GM12878 (cell line): ENCODE data around the gene ZNF513. TPM values are rescaled to one million over a fixed set of nuclear protein-coding genes. Genes with fewer than 3 reads are reported as not detected.

Experiments used
- ATAC-seq: fragments of 200-7000 bp; cut with Tn5 transposase; 3 replicates; pipeline ENCODE4 v1.9.1; 2020; ENCODE audit warnings: mild to moderate bottlenecking, moderate library complexity
- BruUV-seq: library from RNA; stranded (reverse); fragments of 400-500 nt; replicated peaks from 2 replicates; lab custom pipeline; 2021; lab: Mats Ljungman, UMichigan
- CTCF ChIA-PET: fragments of 300-600 bp; sonication (Branson Sonifier 250); formaldehyde crosslinking; extraction: SDS; loops from one replicate; lab custom pipeline; 2021; ENCODE audit warnings: inconsistent platforms; lab: Yijun Ruan, JAX
- POLR2A ChIA-PET: fragments of 350-600 bp; formaldehyde crosslinking; extraction: SDS; loops from one replicate; lab custom pipeline; 2021; ENCODE audit warnings: inconsistent platforms; lab: Charles Lee
- RAD21 ChIA-PET: fragments of 300-600 bp; sonication (Branson Sonifier 250); formaldehyde crosslinking; loops from one replicate; lab custom pipeline; 2023; ENCODE audit warnings: antibody characterized with exemption; ENCODE audit not compliant: unreplicated experiment; lab: Charles Lee
- SMC1A ChIA-PET: fragments of 300-600 bp; sonication (Branson Sonifier 250); formaldehyde crosslinking; loops from one replicate; lab custom pipeline; 2023; ENCODE audit not compliant: unreplicated experiment, uncharacterized antibody; lab: Charles Lee
- DNase-seq: peaks from one replicate; pipeline ENCODE4 v3.0.0-alpha.2; 2011; ENCODE audit warnings: low read depth, low spot score
- FAIRE-seq: peaks from 3 replicates; lab custom pipeline; 2011; peaks lifted over from hg19 to GRCh38; lab: Jason Lieb, UNC
- H2AFZ ChIP-seq: 2 replicates; pipeline ENCODE4 v1.6.0; 2011; ENCODE audit warnings: low read depth, low read length, control low read depth; ENCODE audit not compliant: control insufficient read depth
- H3K27ac ChIP-seq: 2 replicates; pipeline ENCODE4 v1.5.1; 2011; ENCODE audit warnings: control low read depth; ENCODE audit not compliant: control insufficient read depth, insufficient read depth
- H3K27me3 ChIP-seq, 2 experiments: replicated peaks in 1 of 2; 2 replicates each; pipeline versions ENCODE4 v1.6.0 to v1.6.1; 2011; ENCODE audit warnings: low read length in 1 of 2; ENCODE audit not compliant: control insufficient read depth in 2 of 2, insufficient read depth in 2 of 2
- H3K36me3 ChIP-seq, 2 experiments: 2 replicates each; pipeline ENCODE4 v1.5.1; 2011; ENCODE audit warnings: low read length in 1 of 2; ENCODE audit not compliant: control insufficient read depth in 2 of 2, insufficient read depth in 2 of 2
- H3K4me1 ChIP-seq: 2 replicates; pipeline ENCODE4 v1.6.1; 2011; ENCODE audit warnings: mild to moderate bottlenecking, low read length, moderate library complexity, mixed read lengths; ENCODE audit not compliant: control insufficient read depth, insufficient read depth
- H3K4me2 ChIP-seq: 2 replicates; pipeline ENCODE4 v1.6.0; 2011; ENCODE audit warnings: control low read depth; ENCODE audit not compliant: control insufficient read depth, insufficient read depth
- H3K4me3 ChIP-seq: fragments of 200-600 bp; sonication (generic); 2 replicates; pipeline ENCODE4 v1.5.1; 2016
- H3K79me2 ChIP-seq: 2 replicates; pipeline ENCODE4 v1.6.0; 2011; ENCODE audit warnings: low read length; ENCODE audit not compliant: control insufficient read depth, insufficient read depth
- H3K9ac ChIP-seq: 2 replicates; pipeline ENCODE4 v1.8.0; 2011; ENCODE audit warnings: low read length, control low read depth, mixed read lengths; ENCODE audit not compliant: control insufficient read depth, insufficient read depth
- H3K9me3 ChIP-seq: replicated peaks from 3 replicates; pipeline ENCODE4 v1.5.1; 2011; ENCODE audit warnings: mild to moderate bottlenecking, low read length; ENCODE audit not compliant: control insufficient read depth, insufficient read depth
- H4K20me1 ChIP-seq: 2 replicates; pipeline ENCODE4 v1.6.0; 2011; ENCODE audit not compliant: control insufficient read depth, insufficient read depth
- BCL11A ChIP-seq: IDR thresholded peaks from 2 replicates; pipeline ENCODE4 v1.6.1; 2011; ENCODE audit warnings: low read depth, low read length
- BMI1 ChIP-seq: fragments of 450-650 bp; IDR thresholded peaks from 2 replicates; pipeline ENCODE4 v1.6.1; 2016; ENCODE audit warnings: mild to moderate bottlenecking, moderate library complexity, borderline replicate concordance
- CBX5 ChIP-seq: sonication (generic); IDR thresholded peaks from 2 replicates; pipeline ENCODE4 v1.6.1; 2016; ENCODE audit warnings: low read depth, moderate library complexity, mild to moderate bottlenecking, inconsistent platforms
- CTCF ChIP-seq, 3 experiments: IDR thresholded peaks in 2 of 3; conservative IDR thresholded peaks in 1 of 3; 2 replicates each; pipeline ENCODE4 v1.5.1; 2011; ENCODE audit warnings: low read depth in 3 of 3, low read length in 3 of 3, mild to moderate bottlenecking in 3 of 3, control low read depth in 2 of 3, moderate library complexity in 2 of 3, inconsistent platforms in 1 of 3, mixed read lengths in 1 of 3; ENCODE audit not compliant: control insufficient read depth in 2 of 3, insufficient read depth in 1 of 3; ENCODE audit errors: extremely low read depth in 1 of 3
- E4F1 ChIP-seq: fragments of 450-650 bp; IDR thresholded peaks from 2 replicates; pipeline ENCODE4 v1.6.1; 2018; ENCODE audit warnings: borderline replicate concordance, mild to moderate bottlenecking; ENCODE audit not compliant: partially characterized antibody
- EGR1 ChIP-seq, 2 experiments: IDR thresholded peaks; 1 replicate in 1 of 2; 2 replicates in 1 of 2; pipeline ENCODE4 v1.6.1; 2011 to 2012; ENCODE audit warnings: low read depth in 2 of 2, low read length in 2 of 2, borderline replicate concordance in 1 of 2, mild to moderate bottlenecking in 1 of 2, moderate library complexity in 1 of 2
- EP300 ChIP-seq, 2 experiments: fragments of 150-350 bp in 1 of 2; IDR thresholded peaks; 2 replicates each; pipeline ENCODE4 v1.6.1; 2011 to 2012; ENCODE audit warnings: low read depth in 2 of 2, low read length in 2 of 2, borderline replicate concordance in 1 of 2, improper control_type of control experiment in 1 of 2, inconsistent platforms in 1 of 2; ENCODE audit not compliant: control insufficient read depth in 1 of 2
- NR2C2 ChIP-seq: IDR thresholded peaks from 2 replicates; pipeline ENCODE4 v1.6.1; 2011; ENCODE audit warnings: borderline replicate concordance, low read depth; ENCODE audit not compliant: control insufficient read depth, insufficient read length
- PKNOX1 ChIP-seq: fragments of 450-650 bp; IDR thresholded peaks from 2 replicates; pipeline ENCODE4 v1.6.1; 2016; ENCODE audit warnings: mild to moderate bottlenecking
- RB1 ChIP-seq: fragments of 450-650 bp; formaldehyde crosslinking; IDR thresholded peaks from 2 replicates; pipeline ENCODE4 v1.6.1; 2017; ENCODE audit warnings: mild to moderate bottlenecking, borderline replicate concordance
- YY1 ChIP-seq: IDR thresholded peaks from 2 replicates; pipeline ENCODE4 v1.6.1; 2011; ENCODE audit warnings: low read depth, mild to moderate bottlenecking, low read length
- WGBS: methylation state at CpG from one replicate; pipeline ENCODE4 v1.1.6; 2016; ENCODE audit warnings: low lambda C conversion rate; ENCODE audit not compliant: insufficient replicate concordance, insufficient coverage; ENCODE audit errors: missing lambda C conversion rate; 5-methylcytosine and 5-hydroxymethylcytosine counted together
- in situ Hi-C: fragments of 300-500 bp; cut with MboI; formaldehyde crosslinking; loops from 9 replicates; pipeline ENCODE4 v1.14.3; 2018; ENCODE audit warnings: mixed read lengths
- intact Hi-C: fragments of 100-400 bp; cut with micrococcal nuclease; formaldehyde crosslinking; loops from one replicate; pipeline ENCODE4 v1.14.2; 2022; ENCODE audit not compliant: unreplicated experiment
- polyA plus RNA-seq, 11 experiments: library from polyadenylated mRNA; depleted of rRNA in 4 of 11; unstranded in 6 of 11; stranded (reverse) in 5 of 11; fragments of >200 nt; fragmentation: Nextera tagmentation in 4 of 11; fragmentation: Illumina TruSeq in 1 of 11; extraction: Ambion mirVana in 4 of 11; extraction: Trizol in 1 of 11; gene quantifications; 1 replicate in 1 of 11; 2 replicates in 10 of 11; pipeline versions ENCODE4 v1.2.1 to v1.2.3, GENCODE V29; 2011 to 2016; ENCODE audit warnings: inconsistent platforms in 2 of 11, missing spikeins in 2 of 11, low read depth in 1 of 11
- total RNA-seq, 4 experiments: library from RNA; depleted of rRNA in 3 of 4; stranded (reverse); fragments of >200 nt in 3 of 4; fragmentation: Illumina TruSeq in 1 of 4; extraction: Trizol in 1 of 4; gene quantifications; 2 replicates each; pipeline versions ENCODE4 v1.2.1 to v1.2.3, GENCODE V29; 2013 to 2021

ZNF513 gene
- total and polyA plus RNA-seq, 10 of the 15 experiments (the other 5 are each of a cell fraction or from before 2014, with no cell fraction given), result 0.06 to 16.4 (median 5.6) TPM

GRCh38 chr2:27336173-27336572 lies 44.4 kb downstream of the ZNF513 start:
- no TSS peak for BruUV-seq
- ChIA-PET CTCF (interaction anchor here (2.0 kb wide), 1 partner anchor 33 kb away, joined by 7 read pairs; no protein-coding TSS in a partner anchor), POLR2A (no interaction called here), RAD21 (no interaction called here), SMC1A (no interaction called here)
- no peak overlapping the region for H3K27ac ChIP-seq
- no peaks in the 10 kb centered on the region for H3K4me1 ChIP-seq
- H3K4me2 ChIP-seq, result no peak overlapping the region
- H3K79me2 ChIP-seq, result no peaks in the 10 kb centered on the region
- H2AFZ ChIP-seq, result no peak overlapping the region
- H3K4me3 ChIP-seq, result no peak overlapping the region
- in situ Hi-C loops, result no loop called here
- no peak overlapping the region for H3K9ac ChIP-seq
- H3K9me3 ChIP-seq, result no peaks in the 10 kb centered on the region
- WGBS, result 97% methylated on average over 7 of the region's 7 CpGs
- peaks cover 21 to 22% of the 10 kb centered on the region in 2 experiments for H3K36me3 ChIP-seq
- intact Hi-C loops, result no loop called here
- FAIRE-seq (no peak), DNase-seq (no peak), ATAC-seq (no peak)
- no peaks in the 10 kb centered on the region for H4K20me1 ChIP-seq
- no peaks in the 10 kb centered on the region for H3K27me3 ChIP-seq
- TF ChIP-seq EGR1 (IDR thresholded peaks at IDR 0.05; ENCODE audit: borderline replicate concordance in 1 of 2, low read depth in 2 of 2, low read length in 2 of 2), result no peak
- TF ChIP-seq CTCF (IDR thresholded peaks at IDR 0.05 in 2 of 3, conservative IDR thresholded peaks at IDR 0.05 in 1 of 3; ENCODE audit: control insufficient read depth in 2 of 3, extremely low read depth in 1 of 3, insufficient read depth in 1 of 3, low read depth in 3 of 3, low read length in 3 of 3), result no peak
- no peak for TF ChIP-seq CBX5
- TF ChIP-seq YY1, result no peak
- TF ChIP-seq BCL11A, result no peak
- TF ChIP-seq RB1, result no peak
- no peak for TF ChIP-seq BMI1
- TF ChIP-seq NR2C2, result no peak
- no peak for TF ChIP-seq EP300 (IDR thresholded peaks at IDR 0.05; ENCODE audit: borderline replicate concordance in 1 of 2, control insufficient read depth in 1 of 2, low read depth in 2 of 2, low read length in 2 of 2)
- no peak for TF ChIP-seq E4F1
- TF ChIP-seq PKNOX1, result no peak
